IPS DF 19.7 (cell line): Measurements from ENCODE around the gene TRMT1.
A peak's percentile ranks its signal among the peaks of the same experiment; 100 is the strongest.
"Not testable (repeated sequence)": the region's sequence is repeated elsewhere in the genome, so short reads cannot be mapped to it uniquely, and the experiment has no call there.

Experiments used
- DNase-seq: peaks from one replicate; pipeline ENCODE4 v3.0.0-alpha.2; 2013; ENCODE audit warnings: low read depth, low spot score

TRMT1 gene

GRCh38 chr19:13116282-13117175 is at the start of gene TRMT1:
TSS of gene TRMT1 (minus strand) at chr19:13116740. CDS start at chr19:13116399, 341 bp downstream.
- peak; percentile 89 for DNase-seq

DNA sequence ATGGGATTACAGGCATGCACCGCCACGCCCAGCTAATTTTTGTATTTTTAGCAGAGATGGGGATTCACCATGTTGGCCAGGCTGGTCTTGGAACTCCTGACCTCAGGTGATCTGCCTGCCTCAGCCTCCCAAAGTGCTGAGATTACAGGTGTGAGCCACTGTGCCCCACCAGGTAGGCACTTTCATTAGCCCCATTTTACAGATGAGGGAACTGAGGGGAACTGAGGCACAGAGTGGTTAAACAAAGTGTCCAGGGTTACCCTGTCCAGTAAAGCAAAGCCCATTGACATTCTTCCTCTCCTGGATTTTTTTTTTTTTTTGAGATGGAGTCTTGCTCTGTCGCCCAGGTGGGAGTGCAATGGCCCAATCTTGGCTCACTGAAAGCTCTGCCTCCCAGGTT is 49.6 kb upstream of the TRMT1 start:
- DNase-seq, result not testable (repeated sequence)

- no peak for DNase-seq
These were observed 48.8 kb upstream of the TRMT1 start for GRCh38 chr19:13165162-13165997.

- DNase-seq, result no peak
These were observed 48.0 kb upstream of the TRMT1 start for GRCh38 chr19:13164343-13165161.

- no peak for DNase-seq
These were observed 47.2 kb upstream of the TRMT1 start for GRCh38 chr19:13163609-13164342.

DNA sequence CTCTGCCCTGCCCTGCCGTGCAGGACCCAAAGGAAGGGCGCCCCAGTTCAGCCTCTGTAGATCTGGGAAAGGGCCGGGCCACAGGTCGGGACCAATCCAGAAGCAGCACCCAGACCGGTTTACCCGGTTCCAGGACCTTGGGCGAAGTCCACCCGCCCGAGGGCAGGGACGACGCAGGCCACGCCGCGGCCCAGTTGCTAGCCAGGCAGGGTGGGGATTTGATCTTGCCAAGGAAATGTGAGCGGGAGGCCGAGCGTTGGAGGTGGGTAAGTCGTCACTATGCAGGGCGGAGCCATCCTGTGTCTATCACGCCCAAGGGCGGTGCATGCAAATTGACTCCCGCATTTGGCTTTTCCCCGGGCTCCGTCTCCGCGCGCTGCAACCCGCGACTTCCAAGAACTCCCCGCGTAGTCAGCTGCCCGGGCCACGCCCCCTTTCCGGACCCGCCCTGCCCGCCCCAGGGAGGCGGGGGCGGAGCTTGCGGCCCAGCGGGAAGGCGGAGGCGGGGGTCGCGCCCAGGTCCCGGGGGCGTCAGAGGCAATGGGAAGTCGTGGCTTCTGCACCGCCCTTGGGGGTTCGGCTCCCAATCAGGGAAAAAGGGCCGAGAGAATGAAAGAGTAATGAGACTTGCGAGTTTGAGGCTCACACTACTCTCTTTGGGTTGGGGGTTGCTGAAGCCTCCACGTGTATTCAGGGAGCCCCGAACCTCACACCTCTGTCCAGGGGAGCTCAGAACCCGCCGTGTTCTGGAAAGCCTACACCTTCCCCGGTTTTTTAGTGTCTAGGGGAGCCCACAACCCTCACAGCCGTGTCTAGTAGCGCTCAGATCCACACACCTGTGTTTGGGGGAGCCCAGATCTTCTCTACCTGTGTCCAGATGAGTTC is 46.4 kb upstream of the TRMT1 start:
- DNase-seq, result no peak

DNA sequence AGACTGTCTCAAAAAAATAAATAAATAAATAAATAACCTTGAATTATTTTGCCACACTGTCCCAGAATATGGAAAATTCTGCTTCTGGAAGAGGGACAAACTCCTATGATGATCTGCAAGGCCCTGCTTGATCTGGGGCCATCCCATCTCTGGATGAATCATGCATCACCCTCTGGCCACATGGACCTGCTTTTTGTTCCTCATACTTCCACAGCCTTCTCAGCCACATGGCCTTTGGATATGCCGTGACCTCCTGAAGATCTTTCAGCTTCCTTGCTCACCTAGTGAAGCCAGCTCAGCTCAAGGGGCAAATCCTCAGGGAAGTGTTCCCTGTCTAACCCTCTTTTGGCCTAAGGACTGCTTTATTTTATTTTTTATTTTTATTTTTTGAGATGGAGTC is 44.0 kb upstream of the TRMT1 start:
- no peak for DNase-seq

DNA sequence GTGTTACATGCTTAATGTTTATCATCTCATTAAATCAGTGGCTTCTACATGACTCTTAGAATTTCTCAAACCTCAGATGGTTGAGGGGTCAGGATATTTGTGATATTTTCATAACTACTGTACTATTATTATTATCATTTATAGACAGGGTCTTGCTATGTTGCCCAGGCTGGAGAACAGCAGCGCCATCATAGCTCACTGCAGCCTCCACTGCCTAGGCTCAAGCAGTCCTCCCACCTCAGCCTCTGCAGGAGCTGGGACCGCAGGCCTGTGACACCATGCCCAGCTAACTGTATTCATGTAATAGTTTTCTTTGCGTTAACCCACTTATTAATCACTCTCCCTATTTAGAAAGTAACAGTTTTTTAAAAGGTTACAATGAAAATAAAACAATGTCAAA is 43.2 kb upstream of the TRMT1 start:
- no peak for DNase-seq

GRCh38 chr19:13155472-13156359 is 39.2 kb upstream of the TRMT1 start:
- no peak for DNase-seq

- no peak for DNase-seq
These were observed 38.5 kb upstream of the TRMT1 start for GRCh38 chr19:13154911-13155471.

GRCh38 chr19:13154241-13154778 is 37.8 kb upstream of the TRMT1 start:
- DNase-seq, result no peak

DNA sequence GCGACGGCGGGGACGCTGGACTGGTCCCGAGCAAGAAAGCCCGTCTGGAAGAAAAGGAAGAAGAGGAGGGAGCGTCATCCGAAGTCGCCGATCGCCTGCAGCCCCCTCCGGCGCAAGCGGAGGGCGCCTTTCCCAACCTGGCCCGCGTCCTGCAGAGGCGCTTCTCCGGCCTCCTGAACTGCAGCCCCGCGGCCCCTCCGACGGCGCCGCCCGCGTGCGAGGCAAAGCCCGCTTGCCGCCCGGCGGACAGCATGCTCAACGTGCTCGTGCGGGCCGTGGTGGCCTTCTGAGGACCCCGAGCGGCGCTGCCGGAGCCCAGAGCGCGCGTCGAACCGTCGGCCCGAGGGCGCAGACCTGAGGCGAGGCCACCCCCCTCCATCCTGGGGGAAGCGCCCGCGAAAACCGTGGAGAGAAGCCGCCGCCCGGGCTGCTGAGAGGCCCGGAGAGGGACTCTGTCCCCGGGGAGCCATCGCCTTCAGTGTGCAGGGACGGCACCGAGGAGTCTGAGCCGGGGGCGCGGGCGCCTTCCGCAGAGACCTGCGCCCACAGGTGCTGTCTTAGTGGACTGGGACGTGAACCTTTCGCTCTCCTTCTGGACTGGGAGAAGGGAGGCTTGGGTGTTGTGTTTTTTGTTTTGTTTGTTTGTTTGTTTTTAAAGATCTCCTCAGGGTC is 37.2 kb upstream of the TRMT1 start:
- no peak for DNase-seq

DNA sequence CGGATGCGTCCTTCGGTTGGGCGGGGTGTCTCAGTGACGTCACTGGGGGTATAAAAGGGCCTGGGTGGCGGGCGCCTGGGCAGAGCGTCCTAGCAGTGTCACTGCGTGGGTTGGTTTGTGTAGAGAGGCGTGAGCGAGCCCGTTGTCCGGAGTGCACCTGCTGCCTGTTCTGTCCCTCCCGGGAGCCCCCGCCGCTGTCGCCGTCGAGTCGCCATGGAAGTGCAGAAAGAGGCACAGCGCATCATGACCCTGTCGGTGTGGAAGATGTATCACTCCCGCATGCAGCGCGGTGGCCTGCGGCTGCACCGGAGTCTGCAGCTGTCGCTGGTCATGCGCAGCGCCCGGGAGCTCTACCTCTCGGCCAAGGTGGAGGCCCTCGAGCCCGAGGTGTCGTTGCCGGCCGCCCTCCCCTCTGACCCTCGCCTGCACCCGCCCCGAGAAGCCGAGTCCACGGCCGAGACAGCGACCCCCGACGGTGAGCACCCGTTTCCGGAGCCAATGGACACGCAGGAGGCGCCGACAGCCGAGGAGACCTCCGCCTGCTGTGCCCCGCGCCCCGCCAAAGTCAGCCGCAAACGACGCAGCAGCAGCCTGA is 36.5 kb upstream of the TRMT1 start:
- no peak for DNase-seq

DNA sequence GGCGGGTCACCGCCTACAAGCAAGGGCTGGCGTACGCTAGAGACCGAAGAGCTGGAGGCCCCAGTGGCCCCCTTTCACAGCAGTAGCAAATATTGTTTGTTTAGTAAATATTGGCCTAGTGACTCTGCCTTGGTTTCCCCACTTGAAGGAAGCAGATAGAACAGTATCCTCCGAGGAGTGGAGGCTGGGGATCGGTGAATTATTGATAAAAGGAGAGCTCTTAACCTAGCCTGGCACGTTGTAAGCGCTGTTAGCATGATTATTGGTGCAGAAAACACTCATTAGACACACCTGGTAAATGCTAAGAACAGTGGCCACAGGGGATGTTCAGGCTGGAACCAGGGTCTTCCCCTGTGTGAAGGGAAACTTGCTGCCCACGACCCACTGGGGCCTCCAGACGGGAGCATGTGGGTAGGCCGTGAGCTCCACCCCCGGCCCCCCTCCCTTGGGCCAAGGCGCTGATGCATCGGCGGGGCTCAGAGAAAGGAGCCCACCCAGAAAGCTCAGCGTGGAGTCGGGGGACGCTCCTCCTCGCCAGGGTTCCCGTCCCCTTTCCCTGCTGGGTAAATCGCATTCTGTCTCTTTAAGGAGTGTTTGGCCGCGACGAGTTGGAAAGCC is 35.9 kb upstream of the TRMT1 start:
- DNase-seq, result no peak

DNA sequence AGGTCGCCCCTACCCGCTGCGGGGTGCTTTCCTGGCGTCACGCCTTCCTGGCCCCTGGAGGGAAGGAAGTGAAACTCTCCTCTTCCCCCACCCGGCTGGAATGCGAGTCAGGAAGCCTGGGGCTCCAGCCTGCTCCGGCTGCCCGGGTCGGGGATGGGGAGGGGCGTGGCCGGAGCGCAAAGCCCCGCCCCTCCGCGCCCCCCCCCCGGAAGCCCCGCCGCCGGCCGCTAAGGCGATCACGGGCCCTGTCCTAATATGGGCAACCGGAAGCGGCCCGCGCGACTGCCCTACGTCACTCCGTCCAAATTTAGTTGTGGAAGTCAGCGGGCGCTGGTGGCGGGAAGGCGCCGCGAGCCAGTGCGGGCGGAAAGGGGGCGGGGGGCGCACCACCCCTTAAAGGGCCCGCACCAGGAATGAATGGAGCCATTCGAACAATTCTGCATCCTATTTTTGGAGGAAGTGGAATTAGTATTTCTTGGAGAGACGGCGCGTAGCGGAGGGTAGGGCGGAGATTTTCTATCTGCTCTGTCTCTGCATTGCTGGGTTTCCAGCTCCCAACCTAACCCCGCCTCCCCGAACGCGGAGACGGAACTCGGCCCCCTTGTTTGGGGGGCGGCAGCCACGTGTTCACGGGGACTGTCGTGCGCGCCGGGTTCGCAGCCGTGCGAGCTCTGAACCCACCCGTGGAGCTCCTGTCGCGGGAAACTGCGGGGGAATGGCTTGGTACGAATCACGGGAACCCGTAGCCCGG is 35.2 kb upstream of the TRMT1 start:
- DNase-seq, result no peak

DNA sequence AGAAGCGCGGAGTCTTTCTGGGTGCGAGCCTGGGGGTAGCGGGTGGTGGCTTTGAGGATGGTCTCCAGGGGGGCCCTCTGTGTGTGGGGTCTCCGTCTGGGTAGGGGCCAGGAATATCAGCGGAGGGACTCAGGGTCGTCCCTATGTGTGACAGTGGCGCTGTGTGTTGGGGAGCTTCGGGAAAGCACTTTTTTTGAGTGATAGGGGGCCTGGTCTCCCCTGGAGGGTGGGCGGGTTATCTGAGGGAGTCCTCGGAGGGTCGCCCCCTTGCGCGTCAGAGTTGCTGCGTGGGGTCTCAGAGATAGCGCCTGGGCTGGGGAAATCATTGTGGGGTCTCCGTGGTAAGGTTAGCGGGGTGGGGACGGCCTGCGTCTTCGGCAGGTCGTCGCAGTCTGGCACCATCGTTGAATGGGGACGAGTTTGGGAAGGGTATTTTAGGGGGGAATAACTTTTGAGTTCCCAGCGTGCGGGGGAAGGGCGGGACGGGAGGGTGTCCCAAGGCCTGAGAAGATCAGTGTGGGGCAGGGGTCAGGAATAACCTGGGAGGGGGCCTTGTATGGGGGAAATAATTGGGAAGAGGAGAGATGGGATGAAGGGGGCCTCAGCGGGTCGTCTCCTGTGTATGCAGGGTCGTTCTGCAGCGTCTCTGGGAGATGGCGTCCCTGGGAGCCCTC is 34.5 kb upstream of the TRMT1 start:
- no peak for DNase-seq
